Stimulated activated naive B cell treated with anti-CD40 and anti-IgM and Interleukin-4, amounts not matched to agents 10 μg/mL and 1 μg/mL and 100 μg/mL, for 72 hours (primary cell): ENCODE measurements around the gene NRARP.

Experiments
- ATAC-seq, 2 donors: fragments of 150-1000 bp; cut with Tn5 transposase; replicated peaks; 2 replicates each; pipeline ENCODE4 v1.10.0; 2021; ENCODE audit warnings: moderate library complexity in 1 of 2
- DNase-seq: peaks from one replicate; pipeline ENCODE4 v3.0.0; 2021
- H3K27ac Mint-ChIP-seq: one replicate; pipeline ENCODE4 v1.8.0; 2022; ENCODE audit warnings: mild to moderate bottlenecking, mixed read lengths
- H3K27me3 Mint-ChIP-seq, 2 donors: one replicate each; pipeline ENCODE4 v1.8.0; 2022; ENCODE audit warnings: mixed read lengths in 2 of 2
- H3K36me3 Mint-ChIP-seq, 2 donors: one replicate each; pipeline ENCODE4 v1.8.0; 2022; ENCODE audit warnings: mixed read lengths in 2 of 2, mild to moderate bottlenecking in 1 of 2
- H3K4me1 Mint-ChIP-seq, 2 donors: one replicate each; pipeline ENCODE4 v1.8.0; 2022; ENCODE audit warnings: mixed read lengths in 2 of 2, mild to moderate bottlenecking in 1 of 2
- H3K4me3 Mint-ChIP-seq, 2 donors: one replicate each; pipeline ENCODE4 v1.8.0; 2022; ENCODE audit warnings: mild to moderate bottlenecking in 2 of 2, mixed read lengths in 2 of 2, moderate library complexity in 1 of 2
- H3K9me3 Mint-ChIP-seq, 2 donors: one replicate each; pipeline ENCODE4 v1.8.0; 2022; ENCODE audit warnings: mixed read lengths in 2 of 2, mild to moderate bottlenecking in 1 of 2

Gene NRARP

GRCh38 chr9:137251490-137252268, 50.4 kb downstream of the NRARP start:
- DNase-seq (no peak), ATAC-seq (no peak)
- Mint-ChIP-seq H3K36me3 (peaks cover 0 to 3% of the 10 kb centered on the region in 2 donors), H3K9me3 (no peaks in the 10 kb centered on the region), H3K27ac (no peak overlapping the region), H3K27me3 (no peaks in the 10 kb centered on the region), H3K4me3 (no peak overlapping the region), H3K4me1 (peaks cover 15 to 30% of the 10 kb centered on the region in 2 donors)

- peaks cover 10 to 24% of the 10 kb centered on the region in 2 donors for H3K4me1 Mint-ChIP-seq
- no peak within 1 kb of the TSS for H3K4me3 Mint-ChIP-seq
- H3K9me3 Mint-ChIP-seq, result no peaks in the 10 kb centered on the region
- no peak for DNase-seq
- no peak for ATAC-seq
- no peaks in the 10 kb centered on the region for H3K36me3 Mint-ChIP-seq
- no peaks in the 10 kb centered on the region for H3K27me3 Mint-ChIP-seq
- H3K27ac Mint-ChIP-seq, result no peak within 1 kb of the TSS
Observed at GRCh38 chr9:137251194-137251461, 50.9 kb downstream of the NRARP start, which contains the start of gene STPG3. STPG3 (plus strand) TSS chr9:137251286; CDS start chr9:137251287, 1 bp downstream.

GRCh38 chr9:137250329-137251193, 51.5 kb downstream of the NRARP start:
- ATAC-seq, result no peak
- Mint-ChIP-seq H3K9me3 (no peaks in the 10 kb centered on the region), H3K27ac (no peak overlapping the region), H3K4me1 (peaks cover 10 to 21% of the 10 kb centered on the region in 2 donors), H3K4me3 (no peak overlapping the region), H3K36me3 (no peaks in the 10 kb centered on the region), H3K27me3 (no peaks in the 10 kb centered on the region)
- DNase-seq, result no peak
